HepG2 (cell line): ENCODE results near the gene FSIP1. TPM values are rescaled to one million over a fixed set of nuclear protein-coding genes. Genes with fewer than 3 reads are reported as not detected.

Experiments used
- ATAC-seq: fragments of 200-7000 bp; cut with Tn5 transposase; 3 replicates; pipeline ENCODE4 v1.9.1; 2020; ENCODE audit warnings: mild to moderate bottlenecking, moderate library complexity
- BruUV-seq: library from RNA; stranded (reverse); fragments of 400-500 nt; replicated peaks from 2 replicates; lab custom pipeline; 2021; lab: Mats Ljungman, UMichigan
- CTCF ChIA-PET: fragments of 300-600 bp; formaldehyde crosslinking; extraction: SDS; loops from one replicate; lab custom pipeline; 2021; ENCODE audit warnings: low total read pairs, inconsistent platforms, low intra/inter-chr PET ratio; lab: Yijun Ruan, JAX
- POLR2A ChIA-PET: fragments of 350-600 bp; sonication (Branson Sonifier 250); formaldehyde crosslinking; loops from one replicate; lab custom pipeline; 2020; ENCODE audit warnings: antibody characterized with exemption, inconsistent platforms; lab: Yijun Ruan, JAX
- DNase-seq: peaks from one replicate; pipeline ENCODE4 v3.0.0-alpha.2; 2015; ENCODE audit warnings: low spot score
- FAIRE-seq: peaks from 3 replicates; lab custom pipeline; 2011; peaks lifted over from hg19 to GRCh38; lab: Jason Lieb, UNC
- H2AFZ ChIP-seq: one replicate; pipeline ENCODE4 v1.6.1; 2011; ENCODE audit warnings: low read length, inconsistent platforms
- H3K27ac ChIP-seq: fragments of 300-600 bp; 3 replicates; pipeline ENCODE4 v1.8.0; 2011; ENCODE audit warnings: mixed run types, mild to moderate bottlenecking, mixed read lengths, low read length, inconsistent platforms; ENCODE audit not compliant: insufficient read depth; ENCODE audit errors: extremely low read length
- H3K27me3 ChIP-seq, 2 experiments: fragments of 200-600 bp in 1 of 2; 2 replicates in 1 of 2; 3 replicates in 1 of 2; pipeline versions ENCODE4 v1.6.0 to v1.8.0; 2011; ENCODE audit warnings: low read length in 2 of 2, mild to moderate bottlenecking in 2 of 2, moderate library complexity in 2 of 2, inconsistent platforms in 1 of 2; ENCODE audit not compliant: insufficient read depth in 2 of 2, control insufficient read depth in 1 of 2
- H3K36me3 ChIP-seq, 2 experiments: fragments of 200-600 bp in 1 of 2; replicated peaks in 1 of 2; 2 replicates in 1 of 2; 3 replicates in 1 of 2; pipeline versions ENCODE4 v1.5.1 to v1.8.0; 2011; ENCODE audit warnings: low read length in 2 of 2, inconsistent platforms in 1 of 2; ENCODE audit not compliant: insufficient read depth in 2 of 2, control insufficient read depth in 1 of 2
- H3K4me1 ChIP-seq: 2 replicates; pipeline ENCODE4 v1.5.1; 2012; ENCODE audit warnings: low read length, inconsistent platforms; ENCODE audit not compliant: insufficient read depth
- H3K4me2 ChIP-seq: 2 replicates; pipeline ENCODE4 v1.6.0; 2011; ENCODE audit warnings: low read depth, low read length, inconsistent platforms
- H3K4me3 ChIP-seq, 3 experiments: fragments of 200-600 bp in 1 of 3; sonication (generic), shearing (Covaris generic) in 1 of 3; replicated peaks in 1 of 3; 2 replicates each; pipeline ENCODE4 v1.5.1; 2011 to 2016; ENCODE audit warnings: low read length in 3 of 3, inconsistent platforms in 2 of 3, low read depth in 2 of 3, mild to moderate bottlenecking in 2 of 3, control low read depth in 1 of 3, mixed read lengths in 1 of 3; ENCODE audit not compliant: insufficient read depth in 1 of 3
- H3K79me2 ChIP-seq: one replicate; pipeline ENCODE4 v1.6.1; 2011; ENCODE audit warnings: low read length, inconsistent platforms; ENCODE audit not compliant: insufficient read depth
- H3K9ac ChIP-seq: 2 replicates; pipeline ENCODE4 v1.6.0; 2011; ENCODE audit warnings: mild to moderate bottlenecking, low read depth, low read length, inconsistent platforms; ENCODE audit not compliant: insufficient read depth
- H3K9me3 ChIP-seq: 2 replicates; pipeline ENCODE4 v1.5.1; 2012; ENCODE audit warnings: mild to moderate bottlenecking, low read length
- H4K20me1 ChIP-seq: 2 replicates; pipeline ENCODE4 v1.6.0; 2011; ENCODE audit warnings: inconsistent platforms, mild to moderate bottlenecking, low read length, moderate library complexity; ENCODE audit not compliant: insufficient read depth
- ARNT ChIP-seq: fragments of 450-650 bp; IDR thresholded peaks from 2 replicates; pipeline ENCODE4 v1.6.1; 2017
- ATRX ChIP-seq: sonication (generic); formaldehyde crosslinking; IDR thresholded peaks from 2 replicates; pipeline ENCODE4 v1.4.0; 2020; ENCODE audit warnings: missing genetic modification reagents, borderline replicate concordance
- ELF1 ChIP-seq: sonication (generic); formaldehyde crosslinking; IDR thresholded peaks from 2 replicates; pipeline ENCODE4 v1.4.0; 2020; ENCODE audit warnings: missing genetic modification reagents
- KAT8 ChIP-seq: IDR thresholded peaks from 2 replicates; pipeline ENCODE4 v1.6.1; 2016; ENCODE audit warnings: missing genetic modification reagents, missing compliant biosample characterization
- KDM5A ChIP-seq: fragments of 200-600 bp; sonication (generic); IDR thresholded peaks from 2 replicates; pipeline ENCODE4 v1.7.0; 2018; ENCODE audit warnings: antibody characterized with exemption, mild to moderate bottlenecking, low read length, borderline replicate concordance
- MZF1 ChIP-seq: sonication (generic); formaldehyde crosslinking; IDR thresholded peaks from 2 replicates; pipeline ENCODE4 v1.8.1; 2023; ENCODE audit warnings: mild to moderate bottlenecking, missing genetic modification reagents, borderline replicate concordance
- PAWR ChIP-seq: sonication (generic); formaldehyde crosslinking; IDR thresholded peaks from 2 replicates; pipeline ENCODE4 v1.4.0; 2020; ENCODE audit warnings: missing genetic modification reagents, mild to moderate bottlenecking, borderline replicate concordance
- RCOR2 ChIP-seq: IDR thresholded peaks from 2 replicates; pipeline ENCODE4 v1.6.1; 2016; ENCODE audit warnings: missing biosample characterization, missing genetic modification reagents
- SCMH1 ChIP-seq: sonication (generic); formaldehyde crosslinking; IDR thresholded peaks from 2 replicates; pipeline ENCODE4 v1.9.0; 2021; ENCODE audit warnings: missing genetic modification reagents, mild to moderate bottlenecking, borderline replicate concordance
- ZNF30 ChIP-seq: sonication (generic); formaldehyde crosslinking; IDR thresholded peaks from 2 replicates; pipeline ENCODE4 v1.5.0; 2020; ENCODE audit warnings: mild to moderate bottlenecking, missing genetic modification reagents
- ZNF460 ChIP-seq: sonication (generic); formaldehyde crosslinking; IDR thresholded peaks from 2 replicates; pipeline ENCODE4 v1.5.1; 2020; ENCODE audit warnings: missing genetic modification reagents, mild to moderate bottlenecking, borderline replicate concordance
- ZNF577 ChIP-seq: sonication (generic); formaldehyde crosslinking; IDR thresholded peaks from 2 replicates; pipeline ENCODE4 v1.4.0; 2020; ENCODE audit warnings: mild to moderate bottlenecking, low read depth, missing genetic modification reagents, borderline replicate concordance
- ZNF614 ChIP-seq: IDR thresholded peaks from 2 replicates; pipeline ENCODE4 v1.6.1; 2018; ENCODE audit warnings: missing biosample characterization, missing genetic modification reagents, inconsistent platforms, borderline replicate concordance
- ZNF672 ChIP-seq: sonication (generic); formaldehyde crosslinking; IDR thresholded peaks from 2 replicates; pipeline ENCODE4 v1.8.1; 2022; ENCODE audit warnings: missing genetic modification reagents
- WGBS: methylation state at CpG from one replicate; pipeline ENCODE4 v1.1.6; 2017; ENCODE audit warnings: low lambda C conversion rate; 5-methylcytosine and 5-hydroxymethylcytosine counted together
- in situ Hi-C: cut with HindIII; loops from 2 replicates; pipeline ENCODE4 v1.10.0; 2017; ENCODE audit warnings: low pct_unique_long_range_greater_than_20kb; ENCODE audit not compliant: extremely low pct_ligation_motif_present
- intact Hi-C: fragments of 100-400 bp; cut with micrococcal nuclease; formaldehyde crosslinking; loops from one replicate; pipeline ENCODE4 v1.10.0; 2022; ENCODE audit not compliant: unreplicated experiment
- polyA plus RNA-seq, 8 experiments: library from polyadenylated mRNA; depleted of rRNA in 3 of 8; stranded (reverse) in 7 of 8; unstranded in 1 of 8; fragments of >200 nt; fragmentation: Illumina TruSeq in 4 of 8; extraction: Trizol in 4 of 8; gene quantifications; 2 replicates each; pipeline versions ENCODE4 v1.2.1 to v1.2.3, GENCODE V29; 2011 to 2016; ENCODE audit warnings: low read depth in 4 of 8, missing spikeins in 1 of 8, mixed read lengths in 1 of 8; ENCODE audit not compliant: insufficient read depth in 1 of 8
- total RNA-seq, 5 experiments: library from RNA; depleted of rRNA; stranded (reverse); fragments of >200 nt; fragmentation: Illumina TruSeq; extraction: Trizol; gene quantifications; 2 replicates each; pipeline ENCODE4 v1.2.3, GENCODE V29; 2016; ENCODE audit warnings: low read depth in 1 of 5
- TF ChIP-seq, protein P1 (sequence below): IDR thresholded peaks from 2 replicates; pipeline ENCODE4 v1.6.1; 2016; ENCODE audit warnings: control low read depth

FSIP1 gene
- total and polyA plus RNA-seq, 2 of the 13 experiments (the other 11 are each of a cell fraction or from before 2014, with no cell fraction given) = 0.18 TPM; not detected in 1

DNA sequence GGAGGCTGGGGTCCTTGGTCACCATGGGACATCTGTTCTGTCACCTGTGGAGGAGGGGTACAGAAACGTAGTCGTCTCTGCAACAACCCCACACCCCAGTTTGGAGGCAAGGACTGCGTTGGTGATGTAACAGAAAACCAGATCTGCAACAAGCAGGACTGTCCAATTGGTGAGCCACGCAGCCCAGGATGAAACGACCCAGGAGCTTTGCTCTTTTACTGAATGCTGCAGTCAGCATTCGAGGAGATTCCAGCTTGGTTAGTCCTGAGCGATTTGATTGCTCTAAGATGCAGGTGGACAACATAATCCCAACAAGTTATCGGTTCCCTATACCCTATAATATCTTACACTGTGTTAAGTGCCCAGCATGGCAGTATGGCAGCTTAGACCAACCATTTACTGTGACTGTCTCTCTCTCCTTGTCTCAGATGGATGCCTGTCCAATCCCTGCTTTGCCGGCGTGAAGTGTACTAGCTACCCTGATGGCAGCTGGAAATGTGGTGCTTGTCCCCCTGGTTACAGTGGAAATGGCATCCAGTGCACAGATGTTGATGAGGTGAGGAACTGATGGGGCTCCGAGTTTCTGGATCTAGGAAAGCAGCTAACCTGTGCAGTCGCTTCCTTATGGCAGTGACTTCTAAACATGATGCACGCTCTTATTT lies 194.0 kb downstream of the FSIP1 start:
- no peak for FAIRE-seq
- Histone ChIP-seq H3K4me1 (peaks cover 34% of the 10 kb centered on the region), H3K27ac (no peak overlapping the region), H3K4me2 (no peak overlapping the region), H3K27me3 (no peaks in the 10 kb centered on the region), H3K36me3 (peaks cover 49 to 97% of the 10 kb centered on the region in 2 experiments), H3K79me2 (no peaks in the 10 kb centered on the region), H3K9me3 (no peaks in the 10 kb centered on the region), H3K4me3 (no peak overlapping the region), H3K9ac (no peak overlapping the region), H4K20me1 (no peaks in the 10 kb centered on the region; the same call in 1 of the 2 replicates), H2AFZ (no peak overlapping the region)
- 95% methylated on average over 11 of the region's 13 CpGs for WGBS
- no TSS peak for BruUV-seq
- DNase-seq = no peak
- ATAC-seq = no peak
- in situ Hi-C loops = loop anchor here (10.0 kb wide), 3 partner anchors 154 to 774 kb away; no protein-coding TSS in a partner anchor
- intact Hi-C loops = no loop called here
- POLR2A ChIA-PET = no interaction called here
- no peak for TF ChIP-seq ZNF577 (CRISPR knock-in tag)
- TF ChIP-seq PAWR (CRISPR knock-in tag) = no peak
- no peak for TF ChIP-seq KAT8 (CRISPR knock-in tag)
- no peak for TF ChIP-seq MZF1 (CRISPR knock-in tag)
- no peak for TF ChIP-seq ELF1
- no peak for TF ChIP-seq ZNF30 (CRISPR knock-in tag)
- TF ChIP-seq ZNF672 (CRISPR knock-in tag) = no peak
- no peak for TF ChIP-seq ZNF614 (CRISPR knock-in tag)
- no peak for TF ChIP-seq ATRX (CRISPR knock-in tag)
- no peak for TF ChIP-seq RCOR2 (CRISPR knock-in tag)
- TF ChIP-seq, protein P1, sequence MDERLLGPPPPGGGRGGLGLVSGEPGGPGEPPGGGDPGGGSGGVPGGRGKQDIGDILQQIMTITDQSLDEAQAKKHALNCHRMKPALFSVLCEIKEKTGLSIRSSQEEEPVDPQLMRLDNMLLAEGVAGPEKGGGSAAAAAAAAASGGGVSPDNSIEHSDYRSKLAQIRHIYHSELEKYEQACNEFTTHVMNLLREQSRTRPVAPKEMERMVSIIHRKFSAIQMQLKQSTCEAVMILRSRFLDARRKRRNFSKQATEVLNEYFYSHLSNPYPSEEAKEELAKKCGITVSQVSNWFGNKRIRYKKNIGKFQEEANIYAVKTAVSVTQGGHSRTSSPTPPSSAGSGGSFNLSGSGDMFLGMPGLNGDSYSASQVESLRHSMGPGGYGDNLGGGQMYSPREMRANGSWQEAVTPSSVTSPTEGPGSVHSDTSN (CRISPR knock-in tag) = no peak
- no peak for TF ChIP-seq ARNT
- TF ChIP-seq KDM5A = no peak
- TF ChIP-seq ZNF460 (CRISPR knock-in tag) = no peak
- no peak for TF ChIP-seq SCMH1 (CRISPR knock-in tag)
- CTCF ChIA-PET = no interaction called here
